ENCODE measurements around the gene NALCN.

GRCh38 chr13:101016475-101016874, 399.8 kb downstream of the NALCN start:
- TF ChIP-seq CTCF (IDR thresholded peaks at IDR 0.05): no peak
- TF ChIP-seq POLR2A (IDR thresholded peaks at IDR 0.05): no peak

Measured in right lobe of liver (tissue), 4 donors.